Hepatic stellate cell (primary cell): ENCODE results near the gene IGFALS.
A peak's percentile ranks its signal among the peaks of the same experiment; 100 is the strongest.

Experiments used
- DNase-seq: peaks from one replicate; pipeline ENCODE4 v3.0.0; 2011; ENCODE audit warnings: low spot score

Gene IGFALS

DNA sequence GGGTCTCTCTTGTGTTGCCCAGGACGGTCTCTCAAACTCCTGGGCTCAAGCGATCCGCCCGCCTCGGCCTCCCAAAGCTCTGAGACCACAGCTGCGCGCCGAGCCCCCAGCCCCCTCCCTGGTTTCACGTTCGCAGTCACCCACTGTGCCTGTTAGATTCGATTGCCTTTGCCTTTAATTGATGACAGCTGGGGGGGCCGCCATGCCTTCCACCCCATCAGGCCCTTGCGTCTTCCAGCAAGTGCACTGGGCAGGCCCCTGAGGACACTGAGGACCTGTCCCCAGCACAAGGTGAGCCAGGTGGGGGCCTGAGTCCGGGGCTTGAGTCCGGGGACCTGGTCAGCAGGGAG is 3.3 kb downstream of the IGFALS start:
- DNase-seq = no peak

DNA sequence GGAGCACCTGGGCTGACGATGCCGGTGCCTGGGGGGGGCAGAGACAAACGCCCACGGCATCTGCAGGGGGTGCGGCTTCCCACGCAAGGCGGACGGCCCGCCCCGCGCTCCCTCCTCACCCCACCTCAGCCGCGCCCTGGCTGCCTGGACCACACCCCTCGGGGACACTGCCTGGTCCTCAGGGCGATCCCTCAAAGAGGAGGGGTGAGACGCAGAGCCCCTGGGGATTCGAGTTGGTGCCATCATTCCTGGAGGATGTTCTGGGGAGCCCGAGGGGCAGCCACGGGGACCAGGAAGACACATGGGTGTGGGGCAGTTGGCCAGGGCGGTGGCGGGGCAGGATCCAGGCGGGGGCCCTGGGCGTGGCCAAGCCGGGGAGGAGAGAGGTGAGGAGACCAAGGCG is 3.9 kb downstream of the IGFALS start:
- no peak for DNase-seq

DNA sequence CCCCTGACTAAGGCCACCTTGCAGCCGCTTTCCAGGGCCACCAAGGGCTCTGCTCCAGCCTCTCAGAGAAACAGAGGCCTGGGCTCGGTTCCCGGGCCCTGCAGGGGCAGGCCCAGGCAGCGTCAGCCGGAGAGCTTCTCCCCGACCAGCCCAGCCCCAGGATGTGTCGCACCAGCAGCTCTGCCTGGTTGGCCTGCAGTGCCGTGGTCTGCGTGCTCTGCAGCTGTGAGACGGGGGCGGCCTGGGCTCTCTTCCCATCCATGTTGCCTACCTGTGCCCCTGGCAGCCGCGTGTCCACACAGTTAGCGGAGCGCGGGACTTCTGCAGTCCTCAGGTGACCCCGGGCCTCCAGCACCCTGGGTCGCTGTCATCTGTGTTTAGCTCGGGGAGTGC is 4.8 kb downstream of the IGFALS start:
- no peak for DNase-seq

DNA sequence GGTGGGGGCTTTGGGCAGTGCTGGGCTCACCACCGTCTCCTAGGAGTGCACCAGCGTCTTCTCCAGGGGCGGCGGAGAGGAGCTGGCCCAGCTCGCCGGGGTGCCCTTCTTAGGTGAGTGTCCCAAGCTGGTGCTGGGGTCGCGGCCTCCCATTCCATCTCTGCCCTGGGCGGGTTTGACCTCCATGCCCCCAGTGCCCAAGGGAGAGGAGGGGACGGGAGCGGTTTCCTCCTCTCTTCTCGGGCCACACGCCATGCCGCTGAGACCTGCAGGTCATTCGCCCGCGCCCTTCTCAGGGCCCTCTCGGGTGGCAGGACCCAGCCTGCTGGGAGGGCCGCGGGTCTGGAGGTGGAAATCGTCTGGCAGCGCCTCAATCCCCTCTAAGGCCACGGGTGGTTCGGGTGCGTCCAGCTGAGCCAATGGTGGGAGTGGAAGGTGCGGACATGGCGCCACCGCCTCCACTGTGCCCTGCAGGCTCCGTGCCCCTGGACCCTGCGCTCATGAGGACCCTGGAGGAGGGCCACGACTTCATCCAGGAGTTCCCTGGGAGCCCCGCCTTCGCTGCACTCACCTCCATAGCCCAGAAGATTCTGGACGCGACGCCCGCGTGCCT is 5.3 kb downstream of the IGFALS start:
- DNase-seq = no peak

DNA sequence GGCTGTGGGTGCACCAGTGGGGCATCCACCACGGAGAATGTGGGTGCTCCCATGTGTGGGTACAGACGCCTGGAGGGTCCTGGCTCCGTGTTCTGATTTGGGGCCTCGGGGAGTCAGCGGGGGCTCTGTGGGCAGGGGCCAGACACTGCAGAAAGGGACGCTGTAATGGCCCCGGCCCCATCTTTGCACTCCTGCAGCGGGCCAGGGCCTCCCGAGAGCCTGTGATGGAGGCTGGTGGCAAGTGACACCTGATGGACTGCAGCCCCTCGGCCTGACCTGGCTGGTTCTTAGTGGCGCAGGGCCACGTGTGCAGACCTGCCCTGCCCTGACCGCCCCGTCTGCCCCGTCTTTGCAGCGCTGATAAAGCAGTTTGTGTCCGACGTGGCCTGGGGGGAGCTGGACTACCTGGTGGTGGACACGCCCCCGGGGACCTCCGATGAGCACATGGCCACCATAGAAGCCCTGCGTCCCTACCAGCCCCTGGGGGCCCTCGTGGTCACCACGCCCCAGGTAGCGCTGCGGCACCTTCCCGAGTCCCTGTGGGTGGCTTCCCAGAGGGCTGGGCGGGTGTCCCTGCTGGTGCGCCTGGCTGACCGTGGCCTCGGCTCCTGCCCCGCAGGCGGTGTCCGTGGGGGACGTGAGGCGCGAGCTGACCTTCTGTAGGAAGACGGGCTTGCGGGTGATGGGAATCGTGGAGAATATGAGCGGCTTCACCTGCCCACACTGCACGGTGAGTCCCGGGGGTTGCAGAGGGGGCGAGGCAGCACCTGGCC is 6.0 kb downstream of the IGFALS start:
- DNase-seq = no peak

DNA sequence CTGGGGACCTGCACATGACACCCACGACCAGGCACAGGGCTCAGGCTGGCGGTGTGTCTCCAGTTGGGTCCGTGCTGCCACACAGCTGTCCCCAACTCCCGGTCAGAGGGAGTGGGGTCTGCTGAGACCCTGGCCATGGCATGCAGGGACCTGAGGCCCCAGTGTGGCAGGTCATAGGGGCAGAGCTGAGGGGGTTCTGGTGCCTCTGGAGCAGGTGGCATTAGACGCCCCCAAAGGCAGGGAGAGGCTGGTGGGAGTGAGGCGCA is 6.5 kb downstream of the IGFALS start:
- DNase-seq = no peak

DNA sequence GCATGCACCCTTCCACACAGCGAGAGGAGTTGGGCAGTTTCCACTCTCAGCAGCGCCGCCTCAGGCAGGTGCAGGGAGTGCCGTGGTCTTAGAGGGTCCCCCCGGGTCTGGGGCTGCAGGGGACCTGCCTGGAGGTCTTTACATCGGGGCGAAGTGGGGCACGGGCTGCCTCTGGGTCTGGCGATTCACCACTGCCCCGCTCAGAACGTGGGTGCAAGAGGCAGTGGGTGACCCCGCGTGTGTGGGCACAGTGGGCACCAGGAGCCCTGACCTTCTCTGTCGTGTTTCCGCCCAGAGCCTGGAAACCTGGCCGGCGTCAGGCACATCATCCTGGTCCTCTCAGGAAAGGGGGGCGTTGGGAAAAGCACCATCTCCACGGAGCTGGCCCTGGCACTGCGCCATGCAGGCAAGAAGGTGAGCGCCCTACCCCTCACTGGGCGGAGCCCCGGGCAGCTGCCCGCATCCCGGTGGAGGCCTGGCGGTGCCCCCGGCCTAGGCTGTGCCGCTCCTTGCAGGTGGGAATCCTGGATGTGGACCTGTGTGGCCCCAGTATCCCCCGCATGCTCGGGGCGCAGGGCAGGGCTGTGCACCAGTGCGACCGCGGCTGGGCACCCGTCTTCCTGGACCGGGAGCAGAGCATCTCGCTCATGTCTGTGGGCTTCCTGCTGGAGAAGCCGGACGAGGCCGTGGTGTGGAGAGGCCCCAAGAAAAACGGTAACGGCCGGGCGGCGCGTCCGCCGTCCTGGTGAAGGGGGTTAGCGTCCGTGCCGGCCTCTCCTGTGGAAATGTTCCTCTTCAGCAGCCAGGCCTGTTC is 7.1 kb downstream of the IGFALS start:
- DNase-seq = no peak

DNA sequence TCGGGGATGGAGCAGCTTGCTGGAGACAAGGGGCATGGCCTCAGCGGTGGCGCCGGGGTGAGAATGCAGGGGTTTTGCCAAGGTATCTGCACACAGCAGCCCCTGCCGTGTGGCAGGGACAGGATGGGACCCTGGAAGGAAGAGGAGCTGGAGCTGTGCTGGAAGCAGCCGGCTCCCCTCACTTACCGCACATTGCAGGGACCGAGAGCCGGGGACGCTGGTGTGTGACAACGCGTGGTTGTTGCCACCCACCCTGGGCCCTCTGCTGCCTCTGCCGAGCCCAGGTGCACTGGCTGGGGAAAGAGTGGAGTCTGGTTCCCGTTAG is 7.7 kb downstream of the IGFALS start:
- DNase-seq = no peak

DNA sequence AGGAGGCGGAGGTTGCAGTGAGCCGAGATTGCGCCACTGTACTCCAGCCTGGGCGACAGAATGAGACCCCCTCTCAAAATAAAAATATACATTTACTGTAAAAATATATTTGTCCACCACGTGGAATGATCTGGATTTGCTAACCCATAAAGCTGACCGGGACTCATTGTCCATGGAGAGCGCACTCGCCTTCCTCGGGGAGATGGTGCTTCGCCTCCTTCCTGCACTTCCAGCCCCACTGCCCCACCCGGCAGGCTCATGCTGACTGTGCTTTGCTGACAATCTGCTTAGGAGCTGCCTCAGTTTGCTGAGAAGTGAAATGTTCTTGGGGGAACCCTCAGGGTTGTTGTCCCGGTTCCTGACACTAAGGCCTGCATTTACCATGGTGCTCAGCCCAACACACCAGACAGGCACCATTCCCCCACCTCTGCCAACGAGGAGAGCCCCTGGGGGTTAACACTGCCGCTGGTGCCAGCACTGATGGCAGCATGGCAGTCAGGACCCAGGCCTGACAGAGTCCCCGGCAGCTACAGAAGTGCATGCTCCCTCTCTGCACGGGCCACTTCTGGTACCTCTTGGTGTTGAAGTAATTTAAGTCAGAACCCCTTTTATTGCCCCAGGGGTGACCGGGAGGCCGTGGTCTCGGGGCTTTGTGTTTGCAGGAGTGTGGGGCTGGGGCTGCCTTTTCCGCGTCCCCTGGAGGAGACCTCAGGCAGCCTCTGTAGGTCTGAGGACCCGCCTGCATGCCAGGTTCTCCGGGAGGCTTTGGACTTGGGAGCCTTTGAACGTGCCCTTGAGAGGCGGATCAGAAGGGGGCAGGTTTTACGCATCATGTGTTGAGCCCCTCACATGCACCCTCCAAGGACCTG is 8.3 kb downstream of the IGFALS start:
- DNase-seq = no peak

DNA sequence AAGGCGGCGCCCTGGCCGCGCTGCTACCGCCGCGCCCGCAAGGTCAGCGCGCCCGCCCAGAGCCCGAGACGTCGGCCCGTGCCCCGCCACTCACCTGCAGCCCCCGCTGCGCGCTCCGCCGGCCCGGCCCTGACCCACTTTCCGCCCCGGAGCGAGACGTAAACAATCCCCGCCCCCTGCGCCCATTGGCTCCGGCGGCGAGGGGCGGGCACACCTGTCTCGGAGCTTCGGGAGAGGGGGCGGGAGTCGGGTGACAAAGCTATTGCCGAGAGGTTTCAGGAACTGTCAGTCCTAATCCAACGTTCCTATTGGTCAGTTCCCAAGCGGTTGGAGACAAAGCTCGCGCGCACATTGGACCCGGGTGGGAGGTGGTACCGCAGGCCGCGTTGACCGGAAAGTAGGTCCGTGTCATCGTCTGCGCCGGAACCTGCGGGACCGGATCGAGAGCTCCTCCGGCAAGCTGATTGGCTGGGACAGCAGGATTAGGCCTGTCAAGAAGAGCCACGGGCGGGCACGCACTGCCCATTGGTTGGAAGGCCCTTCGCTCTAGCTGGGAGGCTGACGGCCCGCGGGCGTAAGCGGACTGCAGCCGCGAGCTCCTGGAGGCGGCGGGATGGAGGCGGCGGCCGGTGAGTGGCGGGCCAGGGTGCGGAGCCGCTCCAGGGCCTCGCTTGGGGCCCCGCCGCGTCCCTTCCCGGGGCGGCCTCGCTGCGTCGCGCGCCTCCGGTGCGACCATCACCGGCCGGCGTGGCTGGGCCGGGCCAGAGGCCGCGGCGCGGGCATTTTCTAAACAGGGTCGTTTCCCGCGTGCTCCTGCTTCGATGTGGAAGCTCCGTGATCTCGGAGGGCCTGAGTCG is 10.9 kb downstream of the IGFALS start, which contains the start of the genes NUBP2 and SPSB3:
TSS of gene NUBP2 (plus strand) at position 553 of the 857 bp plus-strand sequence. CDS start at position 614, 61 bp downstream.
TSS of gene SPSB3 (minus strand) at position 164 of the 857 bp plus-strand sequence. CDS start 1,088 bp downstream, outside the sequence.
- DNase-seq = peak; percentile 100

DNA sequence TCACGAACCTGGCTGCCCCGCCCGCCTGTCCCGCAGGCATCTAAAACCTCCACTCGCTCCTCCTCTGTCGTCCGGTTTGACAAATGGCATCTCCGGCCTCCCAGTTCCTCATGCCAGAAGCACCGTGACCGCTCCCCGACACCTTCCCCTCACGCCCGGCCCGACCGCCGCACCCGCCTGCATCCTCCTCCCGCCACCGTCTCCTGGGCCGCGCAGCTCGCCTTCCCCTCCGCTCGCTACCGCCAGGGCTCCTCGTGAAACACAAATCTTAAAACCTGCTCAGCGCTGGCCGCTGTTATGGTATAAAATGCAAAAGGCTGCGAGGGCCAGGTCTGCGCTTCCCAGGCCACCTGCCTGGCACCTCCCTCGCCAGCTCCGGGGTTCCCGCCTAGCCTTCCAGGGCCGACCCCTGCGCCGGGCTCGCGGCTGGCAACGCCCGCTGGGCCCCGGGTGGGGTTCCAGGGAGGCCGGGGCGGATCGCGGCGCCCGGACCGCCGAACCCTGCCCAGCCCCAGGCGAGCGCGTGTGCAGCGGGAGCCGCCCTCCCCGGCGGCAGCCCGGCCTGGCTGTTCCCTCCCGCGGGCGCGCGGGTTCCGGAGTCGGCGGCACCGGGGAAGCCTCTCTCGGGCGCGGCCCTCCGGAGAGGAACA is 11.6 kb downstream of the IGFALS start:
- DNase-seq = peak; percentile 59

DNA sequence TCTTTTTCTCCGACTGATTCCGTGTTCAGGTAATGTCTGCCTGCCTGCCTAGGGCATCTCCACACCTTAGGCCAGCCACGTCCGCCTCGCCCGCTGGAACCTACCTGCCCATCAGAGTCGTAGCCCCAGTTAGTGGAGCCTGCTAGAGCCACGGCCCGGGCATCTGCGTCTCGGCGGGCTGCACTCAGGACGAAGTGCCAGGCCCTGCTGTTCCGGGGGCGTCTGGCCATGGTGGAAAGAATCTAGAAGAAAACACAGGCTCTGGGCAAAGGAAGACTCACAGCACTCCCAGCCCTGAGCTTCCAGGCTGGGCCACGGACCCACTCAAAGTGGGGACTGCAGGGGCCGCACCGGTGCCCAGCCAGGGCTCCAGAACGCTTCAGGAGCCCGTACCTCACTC is 12.3 kb downstream of the IGFALS start:
- DNase-seq = no peak

DNA sequence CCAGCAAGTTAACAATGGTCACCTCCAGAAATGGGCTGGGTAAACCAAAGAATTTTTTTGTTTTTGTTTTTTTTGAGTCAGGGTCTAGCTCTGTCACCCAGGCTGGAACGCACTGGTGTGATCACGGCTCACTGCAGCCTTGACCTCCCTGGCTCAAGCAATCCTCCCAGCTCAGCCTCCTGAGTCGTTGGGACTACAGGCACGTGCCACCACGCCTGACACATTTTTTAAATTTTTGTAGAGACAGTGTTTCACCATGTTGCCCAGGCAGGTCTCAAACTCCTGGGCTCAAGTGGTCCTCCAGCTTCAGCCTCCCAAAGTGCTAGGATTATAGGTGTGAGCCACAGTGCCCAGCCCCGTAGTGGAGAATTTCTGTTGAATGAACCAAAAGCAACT is 12.8 kb downstream of the IGFALS start:
- no peak for DNase-seq

DNA sequence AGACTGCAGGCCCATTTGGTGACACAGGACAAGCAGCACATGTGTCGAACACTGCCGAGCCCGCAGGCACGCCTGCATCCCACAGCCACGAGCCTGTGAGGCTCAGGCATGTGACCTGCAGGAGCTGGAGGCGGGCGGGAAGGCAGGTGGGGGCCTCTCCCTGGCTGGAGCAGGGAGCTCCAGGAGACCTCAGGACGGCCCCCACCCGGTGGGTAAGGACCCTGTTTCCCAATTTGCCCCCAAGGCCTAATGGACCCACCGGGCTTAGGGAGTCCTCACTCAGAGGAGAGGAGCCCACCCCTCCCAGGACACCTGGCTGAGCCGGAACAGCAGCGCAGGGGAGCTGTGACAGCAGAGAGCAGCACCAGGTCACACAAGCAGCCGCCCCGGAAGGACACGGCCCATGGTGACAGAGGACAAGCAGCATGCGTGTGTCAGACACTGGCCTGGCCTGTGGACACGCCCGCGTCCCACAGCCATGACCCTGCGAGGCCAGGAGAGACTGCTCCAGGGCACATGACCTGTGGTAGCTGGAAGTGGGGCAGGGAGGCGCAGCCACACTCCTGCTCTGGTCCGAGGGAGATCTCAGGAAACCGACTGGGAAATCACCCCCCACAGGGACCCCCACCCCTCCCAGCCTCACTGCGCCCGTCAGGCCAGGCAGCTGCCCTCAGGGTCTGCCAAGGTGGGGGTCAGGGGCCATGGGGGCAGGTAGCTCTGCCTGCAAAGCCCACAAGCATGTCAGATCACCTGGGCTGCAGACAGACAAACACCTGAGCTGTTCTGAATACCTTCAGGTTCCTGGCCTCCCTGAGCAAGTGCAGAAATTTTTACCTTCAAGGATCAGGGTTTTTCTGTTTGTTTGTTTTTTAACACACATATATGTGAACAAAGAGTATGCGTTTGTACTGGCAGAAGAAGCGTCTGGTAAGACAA is 13.5 kb downstream of the IGFALS start:
- DNase-seq = no peak

DNA sequence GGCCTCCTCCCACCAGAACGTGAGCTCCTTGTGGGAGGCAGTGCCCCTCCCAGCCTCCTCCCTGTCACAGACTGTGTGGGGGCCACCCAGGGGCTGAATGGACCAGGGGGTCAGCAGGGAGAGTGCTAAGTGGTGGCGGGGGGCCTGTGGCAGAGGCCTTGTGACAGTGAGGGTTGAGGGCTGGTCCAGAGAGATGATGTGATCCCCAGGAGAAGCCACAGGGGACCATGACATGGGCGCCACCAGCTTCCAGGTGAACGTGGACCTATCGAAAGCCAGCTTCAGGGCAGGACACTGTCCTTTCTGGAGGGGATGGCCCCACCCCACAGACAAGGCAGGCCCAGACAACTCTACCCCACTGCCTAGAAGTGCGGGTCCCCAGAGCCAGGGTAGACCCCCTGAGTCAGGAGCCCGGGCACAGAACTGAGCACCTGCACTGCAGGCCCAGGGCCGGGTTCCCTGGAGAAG is 14.2 kb downstream of the IGFALS start:
- no peak for DNase-seq

DNA sequence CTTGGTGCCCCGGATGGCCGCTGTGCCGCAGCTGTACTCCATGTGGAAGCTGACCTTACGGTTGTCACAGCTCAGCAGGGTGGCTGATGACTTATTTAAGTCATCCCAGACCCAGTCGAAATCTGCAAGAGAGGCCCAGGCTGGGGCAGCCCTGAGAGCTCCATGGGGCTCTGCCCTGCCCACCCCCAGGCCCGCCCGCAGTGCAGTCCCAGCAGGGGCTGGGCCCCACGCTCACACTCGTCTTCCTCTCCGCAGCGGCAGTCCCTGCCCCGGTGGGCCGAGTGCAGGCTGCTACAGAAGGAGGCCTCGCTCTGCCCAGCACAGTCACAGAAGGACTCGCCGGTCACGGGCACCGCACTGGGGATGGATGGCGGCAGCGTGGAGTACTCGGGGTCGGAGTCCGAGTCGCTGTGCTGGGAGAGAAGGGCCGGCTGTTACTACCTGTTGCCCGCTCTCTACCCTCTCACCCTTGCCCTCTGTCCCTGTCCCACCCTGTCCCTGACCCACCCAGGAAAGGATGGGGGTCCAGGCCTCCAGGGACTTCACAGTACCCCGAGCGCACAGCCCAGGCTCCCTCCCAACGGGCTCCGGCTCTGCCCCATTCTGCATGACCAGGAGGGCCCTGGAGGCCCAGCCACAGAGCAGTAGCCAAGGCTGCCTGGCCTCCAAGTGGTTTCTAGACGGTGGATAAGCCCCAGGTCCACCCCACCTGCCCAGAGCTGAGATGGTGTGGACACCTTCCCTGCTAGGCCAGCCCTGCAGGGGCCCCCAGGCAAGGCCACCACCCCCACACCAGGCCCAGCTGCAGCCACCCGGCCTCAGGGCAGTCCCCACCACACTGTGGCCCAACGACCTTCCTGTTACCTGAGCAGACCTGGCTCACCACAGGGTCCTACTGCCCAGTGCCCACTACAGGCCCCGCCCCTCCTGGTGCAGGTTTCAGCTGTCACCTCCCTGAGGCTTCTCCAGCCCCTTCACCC is 15.0 kb downstream of the IGFALS start:
- no peak for DNase-seq

DNA sequence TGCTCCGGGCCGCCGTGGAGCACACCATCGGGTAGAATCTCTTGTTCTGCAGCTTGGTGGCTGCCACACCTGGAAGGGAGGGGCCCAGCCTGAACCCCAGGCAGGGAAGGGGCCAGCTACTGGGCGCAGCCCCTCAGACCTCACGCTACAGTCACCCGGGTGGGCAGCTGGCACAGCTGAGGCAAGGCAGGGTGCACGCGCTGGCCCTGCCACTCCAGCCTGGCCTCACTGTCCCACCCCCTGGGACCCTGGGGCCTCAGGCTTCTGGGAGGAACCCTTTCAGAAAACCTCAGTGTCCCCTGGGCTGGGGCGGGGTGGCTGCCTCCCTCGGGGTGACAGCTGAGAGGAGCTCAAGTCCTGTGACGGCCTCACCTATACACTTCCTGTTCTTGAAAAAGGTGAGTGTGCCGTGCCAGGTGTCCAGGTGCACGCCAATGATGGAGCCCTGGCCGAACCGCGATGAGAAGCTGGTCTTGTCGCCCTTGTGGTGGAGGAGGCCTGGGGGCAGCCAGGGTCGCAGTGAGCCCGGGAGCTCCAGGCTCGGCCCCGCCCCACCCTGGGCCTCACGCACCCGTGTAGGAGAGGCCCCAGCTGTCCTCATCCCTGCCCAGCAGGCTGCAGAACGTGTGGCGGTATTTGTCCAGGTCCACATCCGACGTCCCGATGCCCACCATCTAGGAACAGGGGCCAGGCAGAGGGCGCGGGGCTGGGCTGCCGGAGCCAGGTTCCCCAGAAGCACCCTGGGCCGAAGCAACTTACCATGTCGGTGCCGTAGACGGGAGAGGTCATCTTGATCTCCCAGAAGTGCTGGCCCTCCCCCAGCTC is 15.9 kb downstream of the IGFALS start:
- no peak for DNase-seq

DNA sequence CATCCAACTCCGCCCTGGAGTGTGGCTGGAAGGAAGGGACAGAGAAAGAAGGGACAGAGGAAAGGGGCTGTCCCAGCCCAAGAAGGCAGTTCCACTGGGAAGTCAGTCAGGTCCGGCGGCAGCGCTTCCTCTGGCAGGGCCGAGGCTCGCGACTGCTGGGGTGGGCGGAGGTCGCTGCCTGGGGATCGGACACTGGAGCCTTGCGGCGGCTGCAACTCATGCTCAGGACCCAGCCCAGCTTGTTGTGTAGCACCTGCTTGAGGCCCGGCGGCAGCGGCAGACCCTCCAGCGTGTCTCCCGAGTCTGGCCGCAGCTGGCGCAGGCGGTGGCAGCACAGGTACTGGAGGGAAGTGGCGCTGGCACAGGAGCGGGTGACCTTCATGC is 16.5 kb downstream of the IGFALS start:
- DNase-seq = no peak
